Kidney glomerular epithelial cell (primary cell): Measurements from ENCODE around the gene LTK.
"Not testable (repeated sequence)": the region's sequence is repeated elsewhere in the genome, so short reads cannot be mapped to it uniquely, and the experiment has no call there.

ENCODE experiments used
- DNase-seq: peaks from one replicate; lab custom pipeline; 2025; lab: John Stamatoyannopoulos, UW

LTK gene

DNA sequence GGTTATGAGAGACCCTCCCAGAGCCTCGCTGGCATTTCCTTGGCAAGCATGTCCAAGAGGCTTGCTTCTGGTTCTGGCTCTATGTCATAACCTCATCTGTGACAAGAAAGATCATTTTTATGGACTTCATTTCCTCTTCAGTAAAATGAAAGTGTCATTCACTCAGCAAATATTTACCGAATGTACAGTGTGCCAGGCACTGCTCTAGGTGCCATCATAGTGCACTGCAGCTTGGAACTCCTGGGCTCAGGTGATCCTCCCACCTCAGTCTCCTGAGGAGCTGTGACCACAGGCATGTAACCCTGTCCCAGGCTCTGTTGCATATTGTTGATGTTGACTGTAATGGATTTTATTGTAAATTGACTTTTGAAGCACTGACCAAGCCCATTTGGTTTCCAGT, 38.7 kb downstream of the LTK start:
- DNase-seq: no peak

DNA sequence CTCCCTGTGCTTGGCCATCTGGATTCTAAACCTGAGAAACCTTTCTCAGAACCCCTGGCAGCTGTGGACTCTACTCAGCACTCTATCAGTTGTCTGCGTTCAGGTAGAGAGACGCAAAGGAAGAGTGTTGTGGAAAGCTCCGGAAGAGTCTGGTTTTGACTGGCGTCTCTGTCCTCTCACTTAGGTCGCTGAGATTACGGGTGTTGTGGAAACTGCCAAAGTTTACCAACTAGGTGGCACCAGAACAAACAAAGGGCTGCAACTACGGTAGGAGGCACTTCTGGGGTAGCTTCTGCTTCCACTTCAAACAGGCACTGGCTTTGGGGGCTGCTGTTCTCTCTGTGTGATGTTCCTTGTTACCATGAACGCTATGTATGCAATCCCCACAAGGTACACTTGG, 39.2 kb downstream of the LTK start:
- DNase-seq: no peak

DNA sequence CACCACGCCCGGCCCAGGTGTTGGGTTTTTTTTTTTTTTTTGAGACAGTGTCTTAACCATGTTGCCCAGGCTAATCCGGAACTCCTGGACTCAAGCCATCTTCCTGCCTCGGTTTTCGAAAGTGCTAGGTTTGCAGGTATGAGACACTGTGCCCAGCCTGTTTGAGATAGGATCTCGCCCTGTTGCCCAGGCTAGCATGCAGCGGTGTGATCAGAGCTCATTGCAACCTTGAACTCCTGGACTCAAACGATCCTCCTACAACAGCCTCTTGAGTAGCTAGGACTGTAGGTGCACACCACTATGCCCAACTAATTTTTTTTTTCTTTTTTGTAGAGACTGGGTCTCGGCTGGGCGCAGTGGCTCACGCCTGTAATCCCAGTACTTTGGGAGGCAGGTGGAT, 40.2 kb downstream of the LTK start:
- DNase-seq: no peak

DNA sequence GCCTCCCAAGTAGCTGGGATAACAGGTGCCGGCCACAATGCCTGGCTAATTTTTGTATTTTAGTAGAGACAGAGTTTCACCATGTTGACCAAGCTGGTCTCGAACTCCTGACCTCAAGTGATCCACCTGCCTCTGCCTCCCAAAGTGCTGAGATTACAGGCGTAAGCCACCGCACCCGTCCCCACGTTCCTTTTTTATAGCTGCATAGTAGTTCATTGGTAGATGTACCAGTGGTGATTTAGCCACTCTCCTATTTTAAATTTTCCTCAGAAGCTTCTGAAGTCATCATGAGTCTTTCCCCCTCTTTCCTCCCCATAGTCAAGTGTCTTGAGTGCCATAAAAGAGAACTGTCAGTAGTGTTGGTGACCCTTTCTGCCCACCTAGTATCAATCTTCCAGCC, 44.0 kb downstream of the LTK start:
- not testable (repeated sequence) for DNase-seq

DNA sequence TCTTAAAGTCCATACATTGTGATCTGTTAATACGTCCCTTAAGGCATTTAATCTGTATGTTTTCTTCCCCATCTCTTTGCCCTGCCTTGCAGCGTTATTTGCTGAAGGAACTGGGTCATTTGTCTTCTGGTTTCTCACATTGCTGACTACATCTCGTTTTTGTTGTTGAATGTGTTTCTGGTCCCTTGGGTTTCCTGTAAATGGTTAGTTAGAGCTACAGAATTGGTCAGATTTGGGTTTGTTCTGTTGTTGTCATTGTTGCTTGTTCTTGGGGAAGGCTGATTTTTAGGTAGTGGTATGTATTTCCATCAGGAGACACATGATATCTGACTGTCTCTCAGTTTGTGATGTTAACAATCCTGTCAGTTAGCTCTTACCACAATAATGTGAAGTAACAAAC, 46.9 kb downstream of the LTK start:
- DNase-seq: no peak

DNA sequence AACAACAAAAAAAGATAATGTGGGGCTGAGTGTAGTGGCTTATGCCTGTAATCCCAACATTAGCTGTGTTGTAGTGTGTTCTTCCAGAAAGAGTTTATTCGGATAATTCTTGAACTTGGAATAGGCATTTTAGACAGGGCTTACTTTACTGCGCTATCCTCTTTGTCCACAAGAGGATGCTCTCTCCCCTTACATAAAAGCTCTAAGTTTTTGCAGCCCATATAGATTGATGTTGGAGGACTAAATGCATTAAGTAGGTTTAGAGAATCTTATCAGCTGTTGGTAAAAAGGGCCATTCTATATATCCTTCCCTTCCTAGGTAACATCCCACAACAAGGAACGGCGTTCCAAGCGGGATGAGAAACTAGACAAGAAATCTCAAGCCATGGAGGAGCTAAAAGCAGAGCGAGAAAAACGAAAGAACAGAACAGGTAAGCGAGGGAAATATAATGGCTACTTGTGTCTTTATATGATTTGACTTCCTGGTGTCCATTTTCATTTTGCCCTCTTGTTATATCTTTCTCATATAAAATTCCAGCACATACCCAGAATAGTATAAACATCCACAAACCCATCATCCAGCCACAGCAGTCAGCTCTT, 47.7 kb downstream of the LTK start:
- DNase-seq: peak; percentile 35

DNA sequence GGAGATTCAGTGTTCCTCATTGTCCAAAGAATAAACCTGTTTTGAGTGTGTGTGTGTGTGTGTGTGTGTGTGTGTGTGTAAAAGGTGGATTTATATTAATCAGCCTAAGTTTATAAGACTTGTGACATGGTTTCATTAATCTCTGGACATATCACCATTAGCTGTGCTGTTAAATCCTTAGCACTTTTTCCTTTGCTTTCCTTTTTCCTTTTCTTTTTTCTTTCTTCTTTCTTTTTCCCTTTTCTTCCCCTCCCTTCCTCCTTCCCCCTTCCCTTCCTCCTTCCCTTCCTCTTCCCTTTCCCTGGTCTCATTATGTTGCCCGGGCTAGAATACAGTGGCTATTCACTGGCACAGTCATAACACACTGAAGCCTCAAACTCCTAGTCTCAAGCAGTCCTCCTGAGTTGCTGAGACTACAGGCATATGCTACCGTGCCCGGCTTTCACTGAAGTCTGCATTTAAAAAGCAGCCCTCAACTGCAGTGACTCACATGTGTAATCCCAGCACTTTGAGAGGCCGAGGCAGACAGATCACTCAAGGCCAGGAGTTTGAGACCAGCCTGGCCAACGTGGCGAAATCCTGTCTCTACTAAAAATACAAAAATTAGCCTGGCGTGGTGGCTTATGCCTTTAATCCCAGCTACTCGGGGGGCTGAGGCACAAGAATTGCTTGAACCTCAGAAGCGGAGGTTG, 48.6 kb downstream of the LTK start:
- no peak for DNase-seq

DNA sequence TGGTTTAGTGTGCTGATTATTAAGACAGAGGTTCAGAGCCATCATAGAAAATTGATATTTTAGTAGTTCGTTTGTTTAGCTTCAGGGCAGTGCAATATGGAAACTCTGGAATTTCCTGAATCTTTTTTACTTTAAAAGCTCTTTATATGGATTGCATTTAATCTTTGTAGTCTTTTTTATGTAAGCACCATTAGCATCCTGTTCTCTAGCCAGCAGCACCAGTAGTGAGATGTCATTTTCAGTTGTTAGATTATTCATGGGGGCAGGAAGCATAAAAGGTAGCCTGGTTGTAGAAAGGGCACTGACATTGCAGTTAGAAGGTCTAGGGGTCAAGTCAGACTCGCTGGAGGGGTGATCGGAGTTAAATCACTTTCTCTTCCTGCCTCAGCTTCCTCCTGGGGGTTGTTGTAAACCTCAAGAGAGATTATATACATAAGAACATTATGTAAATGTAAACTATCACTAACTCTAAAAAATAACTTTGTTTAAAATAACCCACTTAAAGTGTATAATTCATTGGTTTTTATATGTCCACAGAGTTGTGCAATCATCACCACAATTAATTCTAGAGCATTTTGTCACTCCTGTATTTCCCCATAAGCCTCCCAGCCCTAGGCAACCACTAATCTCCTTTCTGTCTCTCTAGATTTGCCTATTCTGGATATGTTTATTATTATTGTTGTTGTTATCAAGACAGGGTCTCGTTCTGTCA, 51.4 kb downstream of the LTK start:
- no peak for DNase-seq
